HepG2 (cell line): ENCODE data around the gene UNC93A. TPM values are rescaled to one million over a fixed set of nuclear protein-coding genes. Genes with fewer than 3 reads are reported as not detected.

ENCODE experiments used
- ATF7-NPFF ChIP-seq: sonication (generic); formaldehyde crosslinking; IDR thresholded peaks from 2 replicates; pipeline ENCODE4 v1.8.1; 2023; ENCODE audit warnings: mild to moderate bottlenecking, low read depth, missing genetic modification reagents, moderate library complexity
- BCL6 ChIP-seq: IDR thresholded peaks from 2 replicates; pipeline ENCODE4 v1.6.1; 2016; ENCODE audit warnings: missing genetic modification reagents, missing compliant biosample characterization
- CCDC6 ChIP-seq: sonication (generic); formaldehyde crosslinking; IDR thresholded peaks from 2 replicates; pipeline ENCODE4 v1.8.1; 2022; ENCODE audit warnings: mild to moderate bottlenecking, missing genetic modification reagents, moderate library complexity
- CHCHD3 ChIP-seq: sonication (generic); formaldehyde crosslinking; IDR thresholded peaks from 2 replicates; pipeline ENCODE4 v1.8.0; 2022; ENCODE audit warnings: mild to moderate bottlenecking, missing genetic modification reagents, moderate library complexity
- ISX ChIP-seq: sonication (generic); formaldehyde crosslinking; conservative IDR thresholded peaks from 2 replicates; pipeline ENCODE4 v1.5.0; 2020; ENCODE audit warnings: missing genetic modification reagents
- NONO ChIP-seq, 2 experiments: fragments of 450-650 bp in 1 of 2; sonication (generic) in 1 of 2; formaldehyde crosslinking in 1 of 2; IDR thresholded peaks in 1 of 2; conservative IDR thresholded peaks in 1 of 2; 2 replicates each; pipeline versions ENCODE4 v1.6.1 to v1.8.0; 2017 to 2022; ENCODE audit warnings: mild to moderate bottlenecking in 1 of 2, missing genetic modification reagents in 1 of 2, moderate library complexity in 1 of 2
- PLRG1 ChIP-seq: fragments of 450-650 bp; conservative IDR thresholded peaks from 2 replicates; pipeline ENCODE4 v1.6.1; 2016
- RFXANK ChIP-seq: IDR thresholded peaks from 2 replicates; pipeline ENCODE4 v1.6.1; 2016
- SSRP1 ChIP-seq: IDR thresholded peaks from 2 replicates; pipeline ENCODE4 v1.6.1; 2016; ENCODE audit warnings: control low read depth
- TAF15 ChIP-seq: fragments of 200-400 bp; formaldehyde crosslinking; IDR thresholded peaks from one replicate; pipeline ENCODE4 v1.6.1; 2018; ENCODE audit warnings: mild to moderate bottlenecking, low read depth, low read length; ENCODE audit not compliant: poor library complexity, severe bottlenecking
- ZBTB42 ChIP-seq: sonication (generic); formaldehyde crosslinking; IDR thresholded peaks from 2 replicates; pipeline ENCODE4 v1.5.0; 2020; ENCODE audit warnings: mild to moderate bottlenecking, missing genetic modification reagents
- ZFAT ChIP-seq: sonication (generic); formaldehyde crosslinking; conservative IDR thresholded peaks from 2 replicates; pipeline ENCODE4 v1.8.1; 2023; ENCODE audit warnings: missing genetic modification reagents, inconsistent platforms
- ZFP36L1 ChIP-seq: sonication (generic); formaldehyde crosslinking; IDR thresholded peaks from 2 replicates; pipeline ENCODE4 v1.8.0; 2022; ENCODE audit warnings: mild to moderate bottlenecking, missing genetic modification reagents, moderate library complexity
- ZNF331 ChIP-seq: sonication (generic); formaldehyde crosslinking; IDR thresholded peaks from 2 replicates; pipeline ENCODE4 v1.4.0; 2020; ENCODE audit warnings: missing genetic modification reagents
- ZNF335 ChIP-seq: sonication (generic); formaldehyde crosslinking; IDR thresholded peaks from 2 replicates; pipeline ENCODE4 v1.4.0; 2020; ENCODE audit warnings: missing genetic modification reagents
- ZNF564 ChIP-seq: sonication (generic); formaldehyde crosslinking; IDR thresholded peaks from 2 replicates; pipeline ENCODE4 v1.8.1; 2023; ENCODE audit warnings: mild to moderate bottlenecking, missing genetic modification reagents
- polyA plus RNA-seq, 8 experiments: library from polyadenylated mRNA; depleted of rRNA in 3 of 8; stranded (reverse) in 7 of 8; unstranded in 1 of 8; fragments of >200 nt; fragmentation: Illumina TruSeq in 4 of 8; extraction: Trizol in 4 of 8; gene quantifications; 2 replicates each; pipeline versions ENCODE4 v1.2.1 to v1.2.3, GENCODE V29; 2011 to 2016; ENCODE audit warnings: low read depth in 4 of 8, missing spikeins in 1 of 8, mixed read lengths in 1 of 8; ENCODE audit not compliant: insufficient read depth in 1 of 8
- total RNA-seq, 5 experiments: library from RNA; depleted of rRNA; stranded (reverse); fragments of >200 nt; fragmentation: Illumina TruSeq; extraction: Trizol; gene quantifications; 2 replicates each; pipeline ENCODE4 v1.2.3, GENCODE V29; 2016; ENCODE audit warnings: low read depth in 1 of 5
- TF ChIP-seq, protein P1 (sequence below): sonication (generic); formaldehyde crosslinking; IDR thresholded peaks from 2 replicates; pipeline ENCODE4 v1.4.0; 2020; ENCODE audit warnings: missing genetic modification reagents
- TF ChIP-seq, protein P2 (sequence below): sonication (generic); formaldehyde crosslinking; conservative IDR thresholded peaks from 2 replicates; pipeline ENCODE4 v1.4.0; 2020; ENCODE audit warnings: missing genetic modification reagents
- TF ChIP-seq, protein P3 (sequence below): sonication (generic); formaldehyde crosslinking; IDR thresholded peaks from 2 replicates; pipeline ENCODE4 v1.4.0; 2020; ENCODE audit warnings: missing genetic modification reagents
- TF ChIP-seq, protein P4 (sequence below): sonication (generic); formaldehyde crosslinking; IDR thresholded peaks from 2 replicates; pipeline ENCODE4 v1.5.0; 2020; ENCODE audit warnings: mild to moderate bottlenecking, missing genetic modification reagents, moderate library complexity

UNC93A gene
- total and polyA plus RNA-seq, 2 of the 13 experiments (the other 11 are each of a cell fraction or from before 2014, with no cell fraction given), result 11.0 to 42.7 TPM

DNA sequence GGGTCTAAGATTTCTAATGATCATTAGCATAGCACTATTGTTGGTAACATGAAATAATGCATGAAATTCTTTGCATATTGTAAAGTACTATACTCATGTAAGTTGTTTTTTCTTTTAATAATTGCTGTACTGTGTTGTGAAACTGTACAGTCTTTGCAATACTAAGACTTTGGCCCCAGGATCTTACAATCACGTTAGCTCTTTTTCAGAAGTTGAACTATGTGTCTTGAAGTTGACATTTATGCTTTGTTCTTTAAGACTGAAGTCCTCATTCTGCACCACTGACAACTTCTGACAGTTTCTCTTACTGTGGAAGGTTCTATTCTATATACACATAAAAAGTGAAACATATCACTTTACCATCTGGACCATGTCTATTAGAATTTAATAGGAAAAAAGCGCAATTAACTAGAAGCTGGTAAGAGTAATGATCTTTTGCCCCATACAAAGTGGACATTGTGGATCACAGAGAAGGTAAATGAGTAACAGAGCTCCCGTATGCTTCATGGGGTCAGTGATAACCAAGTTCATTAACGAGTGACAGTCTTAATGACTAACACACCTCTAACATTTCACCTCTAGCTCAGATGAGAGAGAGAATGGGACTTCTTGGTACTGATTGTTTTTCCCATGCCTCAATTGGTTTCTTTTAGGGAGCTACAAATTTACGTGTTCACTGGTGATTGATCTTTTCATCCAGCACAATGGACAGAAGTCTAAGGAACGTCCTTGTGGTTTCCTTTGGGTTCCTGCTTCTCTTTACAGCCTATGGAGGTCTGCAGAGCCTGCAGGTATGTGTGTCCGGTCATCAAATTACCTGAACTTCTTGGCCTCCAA is at the start of gene UNC93A (continued):
- TF ChIP-seq, protein P1, sequence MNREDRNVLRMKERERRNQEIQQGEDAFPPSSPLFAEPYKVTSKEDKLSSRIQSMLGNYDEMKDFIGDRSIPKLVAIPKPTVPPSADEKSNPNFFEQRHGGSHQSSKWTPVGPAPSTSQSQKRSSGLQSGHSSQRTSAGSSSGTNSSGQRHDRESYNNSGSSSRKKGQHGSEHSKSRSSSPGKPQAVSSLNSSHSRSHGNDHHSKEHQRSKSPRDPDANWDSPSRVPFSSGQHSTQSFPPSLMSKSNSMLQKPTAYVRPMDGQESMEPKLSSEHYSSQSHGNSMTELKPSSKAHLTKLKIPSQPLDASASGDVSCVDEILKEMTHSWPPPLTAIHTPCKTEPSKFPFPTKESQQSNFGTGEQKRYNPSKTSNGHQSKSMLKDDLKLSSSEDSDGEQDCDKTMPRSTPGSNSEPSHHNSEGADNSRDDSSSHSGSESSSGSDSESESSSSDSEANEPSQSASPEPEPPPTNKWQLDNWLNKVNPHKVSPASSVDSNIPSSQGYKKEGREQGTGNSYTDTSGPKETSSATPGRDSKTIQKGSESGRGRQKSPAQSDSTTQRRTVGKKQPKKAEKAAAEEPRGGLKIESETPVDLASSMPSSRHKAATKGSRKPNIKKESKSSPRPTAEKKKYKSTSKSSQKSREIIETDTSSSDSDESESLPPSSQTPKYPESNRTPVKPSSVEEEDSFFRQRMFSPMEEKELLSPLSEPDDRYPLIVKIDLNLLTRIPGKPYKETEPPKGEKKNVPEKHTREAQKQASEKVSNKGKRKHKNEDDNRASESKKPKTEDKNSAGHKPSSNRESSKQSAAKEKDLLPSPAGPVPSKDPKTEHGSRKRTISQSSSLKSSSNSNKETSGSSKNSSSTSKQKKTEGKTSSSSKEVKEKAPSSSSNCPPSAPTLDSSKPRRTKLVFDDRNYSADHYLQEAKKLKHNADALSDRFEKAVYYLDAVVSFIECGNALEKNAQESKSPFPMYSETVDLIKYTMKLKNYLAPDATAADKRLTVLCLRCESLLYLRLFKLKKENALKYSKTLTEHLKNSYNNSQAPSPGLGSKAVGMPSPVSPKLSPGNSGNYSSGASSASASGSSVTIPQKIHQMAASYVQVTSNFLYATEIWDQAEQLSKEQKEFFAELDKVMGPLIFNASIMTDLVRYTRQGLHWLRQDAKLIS (CRISPR knock-in tag), result no peak
- TF ChIP-seq, protein P2, sequence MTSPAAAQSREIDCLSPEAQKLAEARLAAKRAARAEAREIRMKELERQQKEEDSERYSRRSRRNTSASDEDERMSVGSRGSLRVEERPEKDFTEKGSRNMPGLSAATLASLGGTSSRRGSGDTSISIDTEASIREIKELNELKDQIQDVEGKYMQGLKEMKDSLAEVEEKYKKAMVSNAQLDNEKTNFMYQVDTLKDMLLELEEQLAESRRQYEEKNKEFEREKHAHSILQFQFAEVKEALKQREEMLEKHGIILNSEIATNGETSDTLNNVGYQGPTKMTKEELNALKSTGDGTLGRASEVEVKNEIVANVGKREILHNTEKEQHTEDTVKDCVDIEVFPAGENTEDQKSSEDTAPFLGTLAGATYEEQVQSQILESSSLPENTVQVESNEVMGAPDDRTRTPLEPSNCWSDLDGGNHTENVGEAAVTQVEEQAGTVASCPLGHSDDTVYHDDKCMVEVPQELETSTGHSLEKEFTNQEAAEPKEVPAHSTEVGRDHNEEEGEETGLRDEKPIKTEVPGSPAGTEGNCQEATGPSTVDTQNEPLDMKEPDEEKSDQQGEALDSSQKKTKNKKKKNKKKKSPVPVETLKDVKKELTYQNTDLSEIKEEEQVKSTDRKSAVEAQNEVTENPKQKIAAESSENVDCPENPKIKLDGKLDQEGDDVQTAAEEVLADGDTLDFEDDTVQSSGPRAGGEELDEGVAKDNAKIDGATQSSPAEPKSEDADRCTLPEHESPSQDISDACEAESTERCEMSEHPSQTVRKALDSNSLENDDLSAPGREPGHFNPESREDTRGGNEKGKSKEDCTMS (CRISPR knock-in tag), result no peak
- TF ChIP-seq CCDC6 (CRISPR knock-in tag) (no peak), TAF15 (no peak), ZNF564 (CRISPR knock-in tag) (0 out of 2 replicates have a peak, but pooled peaks have one; percentile 39), PLRG1 (no peak), ZBTB42 (CRISPR knock-in tag) (no peak), ISX (no peak), ZFP36L1 (CRISPR knock-in tag) (peak; percentile 31; the same call in 1 of the 2 replicates), ZNF331 (0 out of 2 replicates have a peak, but pooled peaks have one; percentile 10), NONO (IDR thresholded peaks at IDR 0.05) (no peak), NONO (CRISPR knock-in tag; conservative IDR thresholded peaks at IDR 0.05) (0 out of 2 replicates have a peak, but pooled peaks have one; percentile 49), RFXANK (CRISPR knock-in tag) (no peak), SSRP1 (CRISPR knock-in tag) (no peak), BCL6 (CRISPR knock-in tag) (peak; percentile 67), ATF7-NPFF (CRISPR knock-in tag) (no peak), CHCHD3 (CRISPR knock-in tag) (no peak), ZFAT (CRISPR knock-in tag) (no peak), ZNF335 (CRISPR knock-in tag) (no peak)
- TF ChIP-seq, protein P3, sequence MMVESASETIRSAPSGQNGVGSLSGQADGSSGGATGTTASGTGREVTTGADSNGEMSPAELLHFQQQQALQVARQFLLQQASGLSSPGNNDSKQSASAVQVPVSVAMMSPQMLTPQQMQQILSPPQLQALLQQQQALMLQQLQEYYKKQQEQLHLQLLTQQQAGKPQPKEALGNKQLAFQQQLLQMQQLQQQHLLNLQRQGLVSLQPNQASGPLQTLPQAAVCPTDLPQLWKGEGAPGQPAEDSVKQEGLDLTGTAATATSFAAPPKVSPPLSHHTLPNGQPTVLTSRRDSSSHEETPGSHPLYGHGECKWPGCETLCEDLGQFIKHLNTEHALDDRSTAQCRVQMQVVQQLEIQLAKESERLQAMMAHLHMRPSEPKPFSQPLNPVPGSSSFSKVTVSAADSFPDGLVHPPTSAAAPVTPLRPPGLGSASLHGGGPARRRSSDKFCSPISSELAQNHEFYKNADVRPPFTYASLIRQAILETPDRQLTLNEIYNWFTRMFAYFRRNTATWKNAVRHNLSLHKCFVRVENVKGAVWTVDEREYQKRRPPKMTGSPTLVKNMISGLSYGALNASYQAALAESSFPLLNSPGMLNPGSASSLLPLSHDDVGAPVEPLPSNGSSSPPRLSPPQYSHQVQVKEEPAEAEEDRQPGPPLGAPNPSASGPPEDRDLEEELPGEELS (CRISPR knock-in tag), result no peak
- TF ChIP-seq, protein P4, sequence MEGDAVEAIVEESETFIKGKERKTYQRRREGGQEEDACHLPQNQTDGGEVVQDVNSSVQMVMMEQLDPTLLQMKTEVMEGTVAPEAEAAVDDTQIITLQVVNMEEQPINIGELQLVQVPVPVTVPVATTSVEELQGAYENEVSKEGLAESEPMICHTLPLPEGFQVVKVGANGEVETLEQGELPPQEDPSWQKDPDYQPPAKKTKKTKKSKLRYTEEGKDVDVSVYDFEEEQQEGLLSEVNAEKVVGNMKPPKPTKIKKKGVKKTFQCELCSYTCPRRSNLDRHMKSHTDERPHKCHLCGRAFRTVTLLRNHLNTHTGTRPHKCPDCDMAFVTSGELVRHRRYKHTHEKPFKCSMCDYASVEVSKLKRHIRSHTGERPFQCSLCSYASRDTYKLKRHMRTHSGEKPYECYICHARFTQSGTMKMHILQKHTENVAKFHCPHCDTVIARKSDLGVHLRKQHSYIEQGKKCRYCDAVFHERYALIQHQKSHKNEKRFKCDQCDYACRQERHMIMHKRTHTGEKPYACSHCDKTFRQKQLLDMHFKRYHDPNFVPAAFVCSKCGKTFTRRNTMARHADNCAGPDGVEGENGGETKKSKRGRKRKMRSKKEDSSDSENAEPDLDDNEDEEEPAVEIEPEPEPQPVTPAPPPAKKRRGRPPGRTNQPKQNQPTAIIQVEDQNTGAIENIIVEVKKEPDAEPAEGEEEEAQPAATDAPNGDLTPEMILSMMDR (CRISPR knock-in tag), result no peak; the same call in 1 of the 2 replicates
